CD4-positive, alpha-beta T cell treated with Interferon alpha-2 for 1 hour (primary cell): Measurements from ENCODE around the gene SUFU.
"Not testable (repeated sequence)": the region's sequence is repeated elsewhere in the genome, so short reads cannot be mapped to it uniquely, and the experiment has no call there.

Source experiments
- DNase-seq, 2 donors: peaks; one replicate each; pipeline ENCODE4 v3.0.0-alpha.2; 2020 to 2022

The SUFU gene

GRCh38 chr10:102480396-102480795 is 23.4 kb upstream of the SUFU start:
- DNase-seq = no peak

GRCh38 chr10:102484021-102484420 is 19.8 kb upstream of the SUFU start:
- DNase-seq = no peak

- no peak for DNase-seq
Observed at GRCh38 chr10:102485093-102485784, 18.5 kb upstream of the SUFU start.

GRCh38 chr10:102491136-102491535 is 12.6 kb upstream of the SUFU start:
- no peak for DNase-seq

GRCh38 chr10:102492344-102492939 is 11.3 kb upstream of the SUFU start:
- DNase-seq = no peak

- no peak for DNase-seq
Observed at GRCh38 chr10:102492983-102493382, 10.8 kb upstream of the SUFU start.

GRCh38 chr10:102493771-102494170 is 10.0 kb upstream of the SUFU start:
- no peak for DNase-seq

- no peak for DNase-seq
Observed at GRCh38 chr10:102497545-102497944, 6.2 kb upstream of the SUFU start.

- no peak for DNase-seq
Observed at GRCh38 chr10:102499356-102499755, 4.4 kb upstream of the SUFU start.

GRCh38 chr10:102500686-102501085 is 3.1 kb upstream of the SUFU start:
- not testable (repeated sequence) for DNase-seq

GRCh38 chr10:102501201-102502028 is 2.4 kb upstream of the SUFU start:
- DNase-seq = no peak

GRCh38 chr10:102502029-102502336 is 1.8 kb upstream of the SUFU start:
- peak; percentile 99 for DNase-seq

- DNase-seq = peak; percentile 96 to 98
Observed at GRCh38 chr10:102502337-102503151, 1.2 kb upstream of the SUFU start, which contains the start of gene ACTR1A. Gene ACTR1A (minus strand): TSS chr10:102502712. CDS start chr10:102502647, 65 bp downstream.

GRCh38 chr10:102504179-102504975 is 605 bp downstream of the SUFU start:
- DNase-seq = peak in 1 of 2 donors; percentile 43

- no peak for DNase-seq
Observed at GRCh38 chr10:102504976-102505300, 1.2 kb downstream of the SUFU start.

- DNase-seq = no peak
Observed at GRCh38 chr10:102505462-102506115, 1.8 kb downstream of the SUFU start.

GRCh38 chr10:102507521-102507920 is 3.7 kb downstream of the SUFU start:
- no peak for DNase-seq

- no peak for DNase-seq
Observed at GRCh38 chr10:102508506-102508905, 4.7 kb downstream of the SUFU start.

GRCh38 chr10:102509387-102509786 is 5.6 kb downstream of the SUFU start:
- DNase-seq = no peak

GRCh38 chr10:102511583-102512274 is 8.0 kb downstream of the SUFU start:
- peak in 1 of 2 donors; percentile 12 for DNase-seq
